Measurements from ENCODE around the gene CAMK2A.

The CAMK2A gene

GRCh38 chr5:150299571-150300327 is 10.2 kb upstream of the CAMK2A start:
- Mint-ChIP-seq H3K36me3 (ENCODE audit: low read depth) (no peaks in the 10 kb centered on the region), H3K27ac (no peak overlapping the region), H3K4me3 (no peak overlapping the region), H3K9me3 (no peaks in the 10 kb centered on the region), H3K27me3 (peaks cover 37% of the 10 kb centered on the region), H3K4me1 (ENCODE audit: low read depth) (peaks cover 3% of the 10 kb centered on the region)
- no peak for DNase-seq

GRCh38 chr5:150298701-150299451 is 9.3 kb upstream of the CAMK2A start:
- peaks cover 3% of the 10 kb centered on the region for H3K4me1 Mint-ChIP-seq (ENCODE audit: low read depth)
- H3K9me3 Mint-ChIP-seq: no peaks in the 10 kb centered on the region
- no peaks in the 10 kb centered on the region for H3K36me3 Mint-ChIP-seq (ENCODE audit: low read depth)
- no peak overlapping the region for H3K4me3 Mint-ChIP-seq
- no peak overlapping the region for H3K27ac Mint-ChIP-seq
- no peak for DNase-seq
- H3K27me3 Mint-ChIP-seq: peaks cover 34% of the 10 kb centered on the region

GRCh38 chr5:150297934-150298595 is 8.5 kb upstream of the CAMK2A start:
- H3K36me3 Mint-ChIP-seq (ENCODE audit: low read depth): no peaks in the 10 kb centered on the region
- H3K9me3 Mint-ChIP-seq: no peaks in the 10 kb centered on the region
- no peak overlapping the region for H3K4me3 Mint-ChIP-seq
- H3K27ac Mint-ChIP-seq: no peak overlapping the region
- H3K27me3 Mint-ChIP-seq: peaks cover 26% of the 10 kb centered on the region
- DNase-seq: no peak
- peaks cover 3% of the 10 kb centered on the region for H3K4me1 Mint-ChIP-seq (ENCODE audit: low read depth)

GRCh38 chr5:150297236-150297890 is 7.8 kb upstream of the CAMK2A start:
- Mint-ChIP-seq H3K27me3 (peaks cover 20% of the 10 kb centered on the region), H3K4me1 (ENCODE audit: low read depth) (peaks cover 2% of the 10 kb centered on the region), H3K27ac (no peak overlapping the region), H3K9me3 (no peaks in the 10 kb centered on the region), H3K4me3 (no peak overlapping the region), H3K36me3 (ENCODE audit: low read depth) (no peaks in the 10 kb centered on the region)
- peak; percentile 12 for DNase-seq

- Mint-ChIP-seq H3K4me1 (ENCODE audit: low read depth) (no peaks in the 10 kb centered on the region), H3K36me3 (ENCODE audit: low read depth) (no peaks in the 10 kb centered on the region), H3K27me3 (peaks cover 14% of the 10 kb centered on the region), H3K4me3 (no peak overlapping the region), H3K9me3 (no peaks in the 10 kb centered on the region), H3K27ac (no peak overlapping the region)
- DNase-seq: no peak
Measured at GRCh38 chr5:150296496-150296895, 6.9 kb upstream of the CAMK2A start.

GRCh38 chr5:150295741-150296486 is 6.3 kb upstream of the CAMK2A start:
- Mint-ChIP-seq H3K36me3 (ENCODE audit: low read depth) (no peaks in the 10 kb centered on the region), H3K27ac (no peak overlapping the region), H3K9me3 (no peaks in the 10 kb centered on the region), H3K4me3 (no peak overlapping the region), H3K27me3 (peaks cover 9% of the 10 kb centered on the region), H3K4me1 (ENCODE audit: low read depth) (no peaks in the 10 kb centered on the region)
- no peak for DNase-seq

GRCh38 chr5:150295172-150295634 is 5.6 kb upstream of the CAMK2A start:
- no peak for DNase-seq
- H3K4me3 Mint-ChIP-seq: no peak overlapping the region
- no peaks in the 10 kb centered on the region for H3K4me1 Mint-ChIP-seq (ENCODE audit: low read depth)
- no peaks in the 10 kb centered on the region for H3K36me3 Mint-ChIP-seq (ENCODE audit: low read depth)
- H3K9me3 Mint-ChIP-seq: no peaks in the 10 kb centered on the region
- H3K27me3 Mint-ChIP-seq: peaks cover 2% of the 10 kb centered on the region
- H3K27ac Mint-ChIP-seq: no peak overlapping the region

- H3K4me1 Mint-ChIP-seq (ENCODE audit: low read depth): no peaks in the 10 kb centered on the region
- no peak overlapping the region for H3K27ac Mint-ChIP-seq
- H3K27me3 Mint-ChIP-seq: peaks cover 2% of the 10 kb centered on the region
Measured at GRCh38 chr5:150294551-150295071, 5.0 kb upstream of the CAMK2A start.

GRCh38 chr5:150293091-150293941 is 3.7 kb upstream of the CAMK2A start:
- Mint-ChIP-seq H3K9me3 (no peaks in the 10 kb centered on the region), H3K36me3 (ENCODE audit: low read depth) (no peaks in the 10 kb centered on the region), H3K4me3 (no peak overlapping the region), H3K27ac (no peak overlapping the region), H3K27me3 (peaks cover 2% of the 10 kb centered on the region), H3K4me1 (ENCODE audit: low read depth) (no peaks in the 10 kb centered on the region)
- DNase-seq: no peak

More at GRCh38 chr5:150294551-150295071, 5.0 kb upstream of the CAMK2A start:
- DNase-seq: no peak
- Mint-ChIP-seq H3K4me3 (no peak overlapping the region), H3K36me3 (ENCODE audit: low read depth) (no peaks in the 10 kb centered on the region), H3K9me3 (no peaks in the 10 kb centered on the region)

GRCh38 chr5:150291388-150292385 is 2.1 kb upstream of the CAMK2A start:
- no peak for DNase-seq
- peaks cover 2% of the 10 kb centered on the region for H3K27me3 Mint-ChIP-seq
- no peaks in the 10 kb centered on the region for H3K36me3 Mint-ChIP-seq (ENCODE audit: low read depth)
- H3K9me3 Mint-ChIP-seq: no peaks in the 10 kb centered on the region
- H3K27ac Mint-ChIP-seq: no peak overlapping the region
- H3K4me3 Mint-ChIP-seq: no peak overlapping the region
- H3K4me1 Mint-ChIP-seq (ENCODE audit: low read depth): no peaks in the 10 kb centered on the region

GRCh38 chr5:150288791-150289190 is 782 bp downstream of the CAMK2A start:
- H3K27ac Mint-ChIP-seq: no peak overlapping the region
- H3K36me3 Mint-ChIP-seq (ENCODE audit: low read depth): no peaks in the 10 kb centered on the region
- H3K4me1 Mint-ChIP-seq (ENCODE audit: low read depth): no peaks in the 10 kb centered on the region
- no peaks in the 10 kb centered on the region for H3K9me3 Mint-ChIP-seq
- no peak for DNase-seq
- no peak overlapping the region for H3K4me3 Mint-ChIP-seq
- H3K27me3 Mint-ChIP-seq: no peaks in the 10 kb centered on the region

- no peak for DNase-seq
- Mint-ChIP-seq H3K4me1 (ENCODE audit: low read depth) (no peaks in the 10 kb centered on the region), H3K9me3 (no peaks in the 10 kb centered on the region), H3K27ac (no peak overlapping the region), H3K27me3 (no peaks in the 10 kb centered on the region), H3K4me3 (no peak overlapping the region), H3K36me3 (ENCODE audit: low read depth) (no peaks in the 10 kb centered on the region)
Measured at GRCh38 chr5:150288361-150288760, 1.2 kb downstream of the CAMK2A start.

Data from activated T-cell treated with anti-CD3 and anti-CD28 coated beads, Interleukin-2, amount 50 U/mL, for 24 hours (primary cell).